Measurements from ENCODE around the gene ZNF853. TPM values are rescaled to one million over a fixed set of nuclear protein-coding genes. Genes with fewer than 3 reads are reported as not detected.

The ZNF853 gene
- total and polyA plus RNA-seq, 2 of the 8 experiments (the other 6 are each of a cell fraction or from before 2014, with no cell fraction given) = 4.3 to 5.7 TPM

- Histone ChIP-seq H3K4ac (replicated peaks; ENCODE audit: insufficient read length, low read depth, low read length) (no peak overlapping the region), H3K4me3 (ENCODE audit: extremely low read depth in 1 of 4, insufficient read depth in 2 of 4, low read depth in 3 of 4, low read length in 4 of 4) (no peak overlapping the region), H3K4me2 (ENCODE audit: insufficient read depth in 1 of 2, low read depth in 2 of 2, low read length in 2 of 2) (no peak overlapping the region), H3K14ac (ENCODE audit: insufficient read length) (no peak overlapping the region), H2BK120ac (replicated peaks; ENCODE audit: low read depth, low read length) (no peak overlapping the region), H4K20me1 (replicated peaks in 1 of 2; ENCODE audit: control insufficient read depth in 1 of 2, insufficient read depth in 2 of 2, low read length in 2 of 2) (peaks cover 2 to 4% of the 10 kb centered on the region in 2 experiments), H3K56ac (replicated peaks; ENCODE audit: insufficient read length, low read depth, low read length) (no peak overlapping the region), H3K18ac (ENCODE audit: extremely low read depth, low read length) (no peak overlapping the region), H2BK12ac (ENCODE audit: low read depth, low read length) (no peak overlapping the region), H3K9ac (replicated peaks in 1 of 4; ENCODE audit: extremely low read depth in 1 of 4, low read depth in 3 of 4, low read length in 3 of 4) (no peak overlapping the region), H2BK5ac (ENCODE audit: low read depth, low read length) (no peak overlapping the region), H4K8ac (ENCODE audit: extremely low read depth, insufficient read depth, low read length) (no peak overlapping the region), H2AFZ (ENCODE audit: low read length) (no peak overlapping the region), H3K27me3 (replicated peaks in 1 of 4; ENCODE audit: control insufficient read depth in 3 of 4, extremely low read depth in 1 of 4, insufficient read depth in 3 of 4, low read length in 3 of 4) (no peaks in the 10 kb centered on the region), H3K23me2 (ENCODE audit: low read depth, low read length) (no peaks in the 10 kb centered on the region), H3K4me1 (replicated peaks in 1 of 4; ENCODE audit: control insufficient read depth in 3 of 4, insufficient read depth in 4 of 4, low read length in 3 of 4) (0 out of 7 replicates have a peak, but pooled peaks cover 0 to 2% (median 0%) of the 10 kb centered on the region in 4 experiments), H3K79me1 (ENCODE audit: low read depth, low read length) (no peaks in the 10 kb centered on the region), H3K23ac (ENCODE audit: insufficient read length) (no peak overlapping the region), H4K5ac (ENCODE audit: insufficient read length, low read depth, low read length) (no peak overlapping the region), H3K9me3 (ENCODE audit: insufficient read depth in 2 of 2, low read depth in 1 of 2, low read length in 1 of 2) (no peaks in the 10 kb centered on the region), H2AK5ac (ENCODE audit: low read depth, low read length) (no peak overlapping the region), H3K36me3 (ENCODE audit: control insufficient read depth in 2 of 4, insufficient read depth in 4 of 4, low read length in 3 of 4) (peaks cover 0 to 4% (median 2%) of the 10 kb centered on the region in 4 experiments; a peak in 3 of 8 replicates), H2BK15ac (ENCODE audit: low read length) (no peak overlapping the region), H2BK20ac (ENCODE audit: low read length) (no peak overlapping the region), H3K79me2 (ENCODE audit: control insufficient read depth in 1 of 2, insufficient read depth in 2 of 2, low read length in 2 of 2) (no peaks in the 10 kb centered on the region), H4K91ac (replicated peaks; ENCODE audit: insufficient read length, low read length) (no peak overlapping the region), H3K27ac (ENCODE audit: low read depth, low read length) (no peak overlapping the region)
- ChIA-PET POLR2A (ENCODE audit: partially characterized antibody) (interaction anchor here (0.6 kb wide), 1 partner anchor 48 kb away, joined by 3 read pairs; no protein-coding TSS in a partner anchor), CTCF (ENCODE audit: partially characterized antibody) (interaction anchor here (0.7 kb wide), 1 partner anchor 249 kb away, joined by 3 read pairs; no protein-coding TSS in a partner anchor)
- DNase-seq (ENCODE audit: low read depth in 1 of 2, low spot score in 2 of 2) = no peak
- 95% methylated on average over 15 of the region's 36 CpGs; no CpG with 5 or more reads in 1 of the 2 experiments for WGBS, 2 experiments (ENCODE audit: extremely low coverage in 1 of 2, insufficient coverage in 1 of 2, insufficient read length in 1 of 2, insufficient replicate concordance in 2 of 2, low coverage in 1 of 2, low lambda C conversion rate in 2 of 2, missing lambda C conversion rate in 1 of 2)
- FAIRE-seq = no peak
- TF ChIP-seq BRCA1 (IDR thresholded peaks at IDR 0.05; ENCODE audit: low read depth, low read length) (no peak), ZNF274 (IDR thresholded peaks at IDR 0.05; ENCODE audit: borderline replicate concordance, extremely low read depth, low read length) (no peak), SRF (IDR thresholded peaks at IDR 0.05; ENCODE audit: low read depth, low read length) (no peak), TAF7 (optimal IDR thresholded peaks at IDR 0.05; ENCODE audit: borderline replicate concordance, low read depth, low read length) (no peak), BACH1 (IDR thresholded peaks at IDR 0.05; ENCODE audit: low read length) (no peak), RFX5 (IDR thresholded peaks at IDR 0.05; ENCODE audit: borderline replicate concordance, low read depth, low read length) (no peak), NANOG (IDR thresholded peaks at IDR 0.05; ENCODE audit: insufficient read depth, low read depth, low read length, poor library complexity, severe bottlenecking) (no peak), POLR2A (IDR thresholded peaks at IDR 0.05; ENCODE audit: control extremely low read depth in 1 of 2, low read depth in 2 of 2, low read length in 2 of 2) (no peak), CBX8 (IDR thresholded peaks at IDR 0.05; ENCODE audit: borderline replicate concordance, low read depth, low read length) (no peak), POU5F1 (IDR thresholded peaks at IDR 0.05; ENCODE audit: low read depth, low read length) (no peak), GABPA (IDR thresholded peaks at IDR 0.05; ENCODE audit: borderline replicate concordance, insufficient read depth, low read length) (no peak), TCF12 (IDR thresholded peaks at IDR 0.05; ENCODE audit: low read depth, low read length) (no peak)
Measured at GRCh38 chr7:6606866-6607583, 8.4 kb upstream of the ZNF853 start.
